HG03457 (cell line): ENCODE measurements around the gene DNAJC7.

Experiments used
- ATAC-seq: cut with Tn5 transposase; IDR thresholded peaks from one replicate; pipeline ENCODE4 v1.9.1; 2021; ENCODE audit warnings: moderate number of reproducible peaks; ENCODE audit not compliant: unreplicated experiment

Gene DNAJC7

DNA sequence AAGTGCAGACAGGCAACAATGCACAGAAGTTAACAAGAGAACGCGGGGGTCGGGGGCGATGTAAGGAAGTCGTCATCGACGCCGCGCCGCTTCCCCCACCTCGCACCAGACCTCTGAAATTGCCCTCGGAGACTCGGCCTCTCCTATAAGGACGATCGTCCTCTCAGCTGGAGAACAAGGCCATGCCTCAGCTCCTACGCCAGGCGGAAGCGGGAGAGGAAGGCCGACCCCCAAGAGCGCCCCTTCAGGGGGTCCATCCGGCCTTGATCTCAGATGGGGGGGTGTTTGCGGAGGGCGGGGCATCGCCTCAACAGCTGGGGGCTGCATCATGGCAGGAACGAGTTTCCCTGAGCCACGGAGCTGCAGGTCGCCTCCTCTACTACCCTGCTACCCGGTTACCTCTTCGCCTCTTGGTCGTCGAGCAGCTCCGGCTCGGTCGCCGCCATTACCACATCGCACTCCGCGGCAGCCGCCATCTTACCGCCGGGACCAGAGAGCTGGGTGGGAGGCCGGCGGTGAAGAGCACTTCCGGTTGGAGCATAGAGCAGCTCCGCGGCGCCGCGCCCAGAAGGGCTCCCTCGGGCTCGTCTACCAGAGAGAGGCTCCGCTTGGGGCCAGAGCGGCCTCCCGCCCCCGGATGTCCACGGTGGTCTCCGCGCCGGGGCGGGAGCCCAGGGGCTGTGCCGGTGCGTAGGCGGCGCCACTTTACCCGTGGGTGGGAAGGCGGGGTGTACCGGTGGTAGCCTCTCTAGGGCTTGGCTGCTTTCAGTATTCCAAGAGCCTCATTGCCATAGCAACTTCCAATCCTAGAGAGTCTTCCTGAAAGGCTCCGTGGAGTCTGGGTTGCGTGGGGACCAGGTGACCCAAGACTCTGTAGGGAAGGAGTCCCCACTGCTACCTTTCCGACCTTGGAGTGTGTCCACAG lies at the start of gene DNAJC7:
DNAJC7 (minus strand) TSS at position 499 of the 925 bp plus-strand sequence; CDS start at position 476, 23 bp downstream.
- peak; percentile 68 for ATAC-seq

GRCh38 chr17:42065201-42065600 lies 48.0 kb upstream of the DNAJC7 start:
- ATAC-seq, result no peak

- no peak for ATAC-seq
Observed at GRCh38 chr17:42062681-42063080, 45.4 kb upstream of the DNAJC7 start.

DNA sequence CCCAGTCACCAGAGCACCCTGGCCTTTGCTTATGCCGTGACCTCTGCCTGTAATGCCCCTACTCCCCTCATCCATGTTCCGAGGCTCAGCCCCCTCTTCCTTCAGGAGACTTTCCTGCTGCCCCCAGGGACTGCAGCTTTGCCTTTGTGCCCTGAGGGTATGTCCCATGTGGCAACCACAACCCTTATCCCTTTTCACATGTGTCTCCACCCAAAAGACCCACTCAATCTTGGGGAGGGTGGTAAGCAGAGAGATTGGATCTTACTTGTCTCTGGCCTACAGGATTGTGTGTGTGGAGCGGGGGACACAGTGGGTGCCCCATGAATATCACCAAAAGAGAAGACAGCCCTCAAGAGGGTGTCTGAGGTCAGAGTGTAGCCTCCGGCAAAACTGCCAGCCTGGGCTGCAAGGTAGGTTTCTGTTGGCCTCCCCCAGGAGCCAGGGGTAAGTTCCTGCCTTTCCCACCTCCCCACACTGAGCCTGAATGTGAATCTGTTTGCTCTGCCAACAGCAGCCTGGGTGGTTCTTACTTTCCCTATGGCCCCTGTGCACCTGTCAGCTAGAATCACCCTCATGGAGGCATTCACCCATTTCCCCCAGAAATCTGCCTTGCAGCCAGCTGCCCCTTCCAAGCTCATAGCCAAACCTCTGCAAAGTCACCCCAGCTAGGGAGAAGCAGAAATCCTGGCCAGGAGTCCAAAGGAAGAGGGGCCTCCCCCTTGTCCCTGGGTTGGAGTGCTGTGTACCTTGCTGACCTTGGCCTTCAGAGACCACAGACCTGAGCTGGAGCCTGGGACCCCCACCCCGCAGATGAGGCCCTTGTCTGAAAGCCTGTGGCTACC lies 44.6 kb upstream of the DNAJC7 start:
- no peak for ATAC-seq

- no peak for ATAC-seq
Observed at GRCh38 chr17:42060231-42060630, 43.0 kb upstream of the DNAJC7 start.

GRCh38 chr17:42059815-42060214 lies 42.6 kb upstream of the DNAJC7 start:
- no peak for ATAC-seq

GRCh38 chr17:42058063-42058462 lies 40.8 kb upstream of the DNAJC7 start:
- no peak for ATAC-seq

- no peak for ATAC-seq
Observed at GRCh38 chr17:42056635-42057034, 39.4 kb upstream of the DNAJC7 start.

DNA sequence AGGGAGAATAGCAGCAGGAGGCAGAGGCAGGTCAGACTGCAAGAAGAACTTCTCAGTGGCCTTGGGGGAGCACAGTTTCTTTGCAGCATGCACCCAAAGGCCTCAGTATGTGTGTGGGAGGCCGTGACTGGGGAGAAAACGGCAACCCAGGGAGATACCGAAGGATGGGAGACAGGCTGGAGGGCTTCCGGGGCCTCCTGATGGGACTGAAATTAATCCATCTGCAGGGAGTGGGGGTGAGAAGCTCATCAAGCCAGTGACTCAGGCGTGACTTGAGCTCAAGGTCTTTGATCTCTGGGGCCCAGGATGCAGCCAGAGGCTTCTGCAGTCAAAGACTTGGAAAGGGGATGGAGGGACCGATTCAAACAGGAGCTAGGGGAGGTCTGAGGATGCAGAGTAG lies 38.3 kb upstream of the DNAJC7 start:
- ATAC-seq, result no peak

GRCh38 chr17:42055027-42055426 lies 37.8 kb upstream of the DNAJC7 start:
- no peak for ATAC-seq

- no peak for ATAC-seq
Observed at GRCh38 chr17:42053731-42054500, 36.7 kb upstream of the DNAJC7 start.

GRCh38 chr17:42052346-42052877 lies 35.2 kb upstream of the DNAJC7 start:
- no peak for ATAC-seq

DNA sequence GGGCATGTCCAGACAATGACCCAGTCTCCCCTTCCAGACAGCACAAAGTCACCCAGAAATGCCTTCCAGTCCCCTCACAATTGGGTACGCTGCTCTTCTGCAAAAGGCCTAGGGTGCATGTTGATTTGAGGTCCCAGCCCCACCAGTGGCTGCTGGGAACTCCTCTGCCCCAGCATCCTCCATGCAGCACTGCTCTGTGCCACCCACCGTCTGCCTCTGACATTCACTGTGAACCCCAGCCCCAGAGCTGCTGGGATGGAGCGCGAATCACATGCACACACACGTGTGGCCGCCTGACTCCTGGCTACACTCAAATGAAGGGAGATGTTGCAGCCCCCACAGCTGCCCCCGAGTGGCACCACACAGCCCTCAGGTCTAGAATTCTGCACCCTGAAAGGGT lies 34.4 kb upstream of the DNAJC7 start:
- no peak for ATAC-seq

- no peak for ATAC-seq
Observed at GRCh38 chr17:42051013-42051400, 33.8 kb upstream of the DNAJC7 start.

GRCh38 chr17:42050393-42051012 lies 33.3 kb upstream of the DNAJC7 start, which contains the start of gene C17orf113:
Gene C17orf113 (minus strand): TSS chr17:42050601. CDS start chr17:42043376, 7,225 bp downstream.
- no peak for ATAC-seq

GRCh38 chr17:42049834-42050392 lies 32.7 kb upstream of the DNAJC7 start:
- no peak for ATAC-seq

DNA sequence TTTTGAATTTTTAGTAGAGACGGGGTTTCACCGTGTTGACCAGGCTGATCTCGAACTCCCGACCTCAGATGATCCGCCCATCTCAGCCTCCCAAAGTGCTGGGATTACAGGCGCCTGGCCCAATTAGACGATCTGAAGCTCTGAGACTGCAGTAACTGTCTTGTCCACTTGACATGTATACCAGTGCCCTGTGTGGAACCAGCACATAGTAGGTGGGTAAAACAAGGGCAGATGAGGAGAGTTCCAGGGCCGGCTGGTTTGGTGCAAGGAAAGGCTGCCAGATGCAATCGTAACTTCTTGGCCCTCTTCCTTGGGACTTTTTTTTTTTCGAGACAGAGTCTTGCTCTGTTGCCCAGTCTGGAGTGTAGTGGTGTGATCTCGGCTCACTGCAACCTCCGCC lies 30.1 kb upstream of the DNAJC7 start:
- no peak for ATAC-seq

GRCh38 chr17:42045719-42046118 lies 28.5 kb upstream of the DNAJC7 start:
- no peak for ATAC-seq

DNA sequence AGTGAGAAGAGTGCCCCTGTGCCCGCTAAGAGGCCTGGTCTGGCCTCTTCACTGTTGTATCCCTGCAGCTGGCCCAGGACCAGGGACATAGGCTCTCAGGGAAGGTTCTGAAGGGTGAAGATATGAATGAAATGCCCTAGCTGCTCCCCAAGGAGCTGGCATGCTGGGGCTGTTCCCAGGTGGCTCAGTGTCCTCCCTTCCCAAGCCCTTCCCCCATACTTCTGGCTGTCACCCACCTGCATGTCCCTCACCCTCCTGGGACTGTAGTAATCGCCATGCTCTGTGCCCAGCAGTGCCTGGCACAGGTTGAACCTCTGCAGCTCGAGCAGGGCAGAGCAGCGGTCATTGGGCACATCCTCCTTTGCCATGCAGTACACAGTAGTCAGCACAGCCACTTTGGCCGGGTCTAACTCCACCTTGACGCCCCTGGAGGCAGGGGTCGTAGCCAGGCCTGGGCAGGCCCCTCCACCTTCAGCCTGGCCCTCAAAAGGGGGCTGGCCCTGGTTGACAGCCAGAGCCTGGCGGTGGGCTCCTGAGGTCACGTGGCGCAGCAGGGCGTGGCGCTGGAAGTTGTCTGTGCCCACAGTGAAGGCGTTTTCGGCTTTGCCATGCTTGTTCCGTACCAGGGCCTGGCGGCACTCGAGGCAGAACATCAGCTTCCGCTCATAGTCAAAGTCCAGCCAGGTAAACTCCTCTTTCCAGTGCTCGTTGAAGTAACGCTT lies 25.5 kb upstream of the DNAJC7 start:
- ATAC-seq, result no peak
